Measurements from ENCODE around the gene ARCN1. TPM values are rescaled to one million over a fixed set of nuclear protein-coding genes. Genes with fewer than 3 reads are reported as not detected.
A peak's percentile ranks its signal among the peaks of the same experiment; 100 is the strongest.

The ARCN1 gene
- total RNA-seq, 1 experiment from 2014 or later, result 122 TPM

GRCh38 chr11:118606844-118607228 lies 34.6 kb downstream of the ARCN1 start:
- intact Hi-C loops (cut with micrococcal nuclease), result loop anchor here (1.0 kb wide), 1 partner anchor 52 kb away; no protein-coding TSS in a partner anchor
- no peak overlapping the region for H3K4me2 ChIP-seq (ENCODE audit: low read length)
- no peaks in the 10 kb centered on the region for H4K20me1 ChIP-seq (ENCODE audit: low read length)
- TF ChIP-seq, protein P1, sequence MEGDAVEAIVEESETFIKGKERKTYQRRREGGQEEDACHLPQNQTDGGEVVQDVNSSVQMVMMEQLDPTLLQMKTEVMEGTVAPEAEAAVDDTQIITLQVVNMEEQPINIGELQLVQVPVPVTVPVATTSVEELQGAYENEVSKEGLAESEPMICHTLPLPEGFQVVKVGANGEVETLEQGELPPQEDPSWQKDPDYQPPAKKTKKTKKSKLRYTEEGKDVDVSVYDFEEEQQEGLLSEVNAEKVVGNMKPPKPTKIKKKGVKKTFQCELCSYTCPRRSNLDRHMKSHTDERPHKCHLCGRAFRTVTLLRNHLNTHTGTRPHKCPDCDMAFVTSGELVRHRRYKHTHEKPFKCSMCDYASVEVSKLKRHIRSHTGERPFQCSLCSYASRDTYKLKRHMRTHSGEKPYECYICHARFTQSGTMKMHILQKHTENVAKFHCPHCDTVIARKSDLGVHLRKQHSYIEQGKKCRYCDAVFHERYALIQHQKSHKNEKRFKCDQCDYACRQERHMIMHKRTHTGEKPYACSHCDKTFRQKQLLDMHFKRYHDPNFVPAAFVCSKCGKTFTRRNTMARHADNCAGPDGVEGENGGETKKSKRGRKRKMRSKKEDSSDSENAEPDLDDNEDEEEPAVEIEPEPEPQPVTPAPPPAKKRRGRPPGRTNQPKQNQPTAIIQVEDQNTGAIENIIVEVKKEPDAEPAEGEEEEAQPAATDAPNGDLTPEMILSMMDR (conservative IDR thresholded peaks at IDR 0.05; ENCODE audit: low read depth, low read length), result no peak
- TF ChIP-seq EZH2 (IDR thresholded peaks at IDR 0.05; ENCODE audit: low read length, unreplicated experiment) (no peak), EZH2phosphoT487 (IDR thresholded peaks at IDR 0.05; ENCODE audit: borderline replicate concordance, low read length) (no peak)
- BruUV-seq (replicated peaks), result no TSS peak
- CTCF ChIA-PET, result interaction anchor here (0.6 to 1.6 kb wide), 4 partner anchors 13 to 54 kb away, joined by 3 to 5 read pairs (median 4); no protein-coding TSS in a partner anchor
- H3K9ac ChIP-seq (ENCODE audit: low read length), result no peak overlapping the region
- no peak for ATAC-seq
- peaks cover 5% of the 10 kb centered on the region; the same call in 1 of the 2 replicates for H3K4me1 ChIP-seq (ENCODE audit: insufficient read depth, low read length)
- H3K4me3 ChIP-seq (ENCODE audit: low read length), result no peak overlapping the region
- no peak overlapping the region for H2AFZ ChIP-seq (ENCODE audit: low read length)
- H3F3A ChIP-seq (ENCODE audit: low read length, unreplicated experiment), result no peaks in the 10 kb centered on the region
- DNase-seq, result no peak
- no peak overlapping the region for H3K27ac ChIP-seq (ENCODE audit: low read length)
- POLR2A ChIA-PET (ENCODE audit: unreplicated experiment), result no interaction called here
- H3K36me3 ChIP-seq (ENCODE audit: low read depth, low read length), result peaks cover 7% of the 10 kb centered on the region
- no peaks in the 10 kb centered on the region for H3K27me3 ChIP-seq (ENCODE audit: low read length)
- no peaks in the 10 kb centered on the region for H3K9me2 ChIP-seq (replicated peaks; ENCODE audit: low read length)
- H3K9me3 ChIP-seq (ENCODE audit: low read length), result no peaks in the 10 kb centered on the region
- H3K79me2 ChIP-seq (ENCODE audit: low read length), result no peaks in the 10 kb centered on the region

GRCh38 chr11:118607401-118608359 lies 35.5 kb downstream of the ARCN1 start, which contains the start of gene PHLDB1:
Gene PHLDB1, plus strand, starts transcription at chr11:118607615. Its CDS starts 6,222 bp downstream, at chr11:118613837.
- POLR2A ChIA-PET (ENCODE audit: unreplicated experiment), result interaction anchor here (0.5 to 0.6 kb wide), 2 partner anchors 12 to 286 kb away, joined by 3 read pairs; no protein-coding TSS in a partner anchor
- peaks cover 5% of the 10 kb centered on the region; the same call in 1 of the 2 replicates for H3K4me1 ChIP-seq (ENCODE audit: insufficient read depth, low read length)
- no peaks in the 10 kb centered on the region for H4K20me1 ChIP-seq (ENCODE audit: low read length)
- no peaks in the 10 kb centered on the region for H3F3A ChIP-seq (ENCODE audit: low read length, unreplicated experiment)
- DNase-seq (peak; percentile 64), ATAC-seq (peak; percentile 71)
- peak within 1 kb of the TSS; percentile 100 for H3K4me2 ChIP-seq (ENCODE audit: low read length)
- peak within 1 kb of the TSS; percentile 85 for H3K4me3 ChIP-seq (ENCODE audit: low read length)
- no TSS peak for BruUV-seq (replicated peaks)
- peak within 1 kb of the TSS; percentile 73 for H3K9ac ChIP-seq (ENCODE audit: low read length)
- no peaks in the 10 kb centered on the region for H3K9me2 ChIP-seq (replicated peaks; ENCODE audit: low read length)
- TF ChIP-seq, protein P1 (conservative IDR thresholded peaks at IDR 0.05; ENCODE audit: low read depth, low read length), result peak; percentile 80
- no peak for TF ChIP-seq EZH2phosphoT487 (IDR thresholded peaks at IDR 0.05; ENCODE audit: borderline replicate concordance, low read length)
- no peak for TF ChIP-seq EZH2 (IDR thresholded peaks at IDR 0.05; ENCODE audit: low read length, unreplicated experiment)
- H3K79me2 ChIP-seq (ENCODE audit: low read length), result no peaks in the 10 kb centered on the region
- H3K27ac ChIP-seq (ENCODE audit: low read length), result no peak within 1 kb of the TSS
- CTCF ChIA-PET, result interaction anchor here (0.6 to 1.6 kb wide), 5 partner anchors 12 to 172 kb away, joined by 3 to 4 read pairs (median 4); no protein-coding TSS in a partner anchor
- H3K9me3 ChIP-seq (ENCODE audit: low read length), result no peaks in the 10 kb centered on the region
- H3K36me3 ChIP-seq (ENCODE audit: low read depth, low read length), result no peaks in the 10 kb centered on the region
- H3K27me3 ChIP-seq (ENCODE audit: low read length), result no peaks in the 10 kb centered on the region
- intact Hi-C loops (cut with micrococcal nuclease), result loop anchor here (1.0 to 2.0 kb wide), 2 partner anchors 27 to 52 kb away; no protein-coding TSS in a partner anchor
- peak within 1 kb of the TSS; percentile 97 for H2AFZ ChIP-seq (ENCODE audit: low read length)
